T-helper 22 cell (primary cell): ENCODE data around the gene OR11A1.

Experiments
- DNase-seq: peaks from one replicate; pipeline ENCODE4 v3.0.0-alpha.2; 2020; ENCODE audit warnings: low read depth

Gene OR11A1

DNA sequence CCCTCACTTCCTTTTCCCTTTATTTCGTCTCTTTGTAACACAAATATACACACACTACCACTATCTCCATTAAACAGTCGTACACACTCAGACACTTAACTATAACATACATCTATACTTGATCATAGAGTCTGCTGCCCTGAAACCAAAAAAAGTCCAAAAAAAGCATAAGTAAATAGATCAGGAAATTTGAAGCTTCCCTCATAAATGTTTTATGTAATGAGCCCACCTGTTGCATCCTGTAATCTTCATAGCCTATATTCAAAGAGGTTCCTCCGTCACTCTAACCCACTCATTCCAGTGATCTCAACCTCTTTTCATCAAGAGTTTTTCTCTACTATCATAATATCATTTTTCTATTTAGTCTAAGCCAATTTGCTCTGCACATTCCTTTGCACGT lies 68.3 kb downstream of the OR11A1 start:
- DNase-seq, result no peak

DNA sequence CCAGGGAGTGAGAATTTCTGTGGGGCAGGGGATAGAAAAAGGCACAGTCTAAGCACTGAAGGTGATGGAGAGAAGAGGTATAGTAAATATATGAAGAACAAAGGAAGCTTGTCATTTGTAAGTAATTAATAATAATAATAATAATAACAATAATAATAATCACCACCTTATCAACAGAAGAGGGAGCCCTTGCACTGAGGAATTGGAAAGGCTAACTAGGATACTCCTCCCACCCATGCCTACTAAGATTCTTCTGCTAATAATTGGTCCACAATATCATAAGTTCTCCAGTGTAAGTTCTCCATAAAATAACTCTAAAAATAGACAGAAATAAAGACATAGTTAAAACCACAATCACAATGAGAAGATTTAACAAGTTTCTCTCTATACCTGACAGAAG lies 80.9 kb downstream of the OR11A1 start:
- DNase-seq, result no peak
